ENCODE data around the gene WDR73. TPM values are rescaled to one million over a fixed set of nuclear protein-coding genes. Genes with fewer than 3 reads are reported as not detected.

Gene WDR73
- total RNA-seq, 6 donors from 2014 or later = 21.5 to 138 (median 35.8) TPM

GRCh38 chr15:84597296-84597695 is 56.8 kb downstream of the WDR73 start:
- DNase-seq (no peak), ATAC-seq (ENCODE audit: low FRiP score in 2 of 2) (no peak)
- no peaks in the 10 kb centered on the region for H3K27me3 ChIP-seq
- H3K9me3 ChIP-seq = no peaks in the 10 kb centered on the region
- H3K4me1 ChIP-seq = peaks cover 5 to 31% (median 19%) of the 10 kb centered on the region in 4 donors
- H3K4me3 ChIP-seq = no peak overlapping the region
- no peak overlapping the region for H3K27ac ChIP-seq
- no peaks in the 10 kb centered on the region for H3K36me3 ChIP-seq
- TF ChIP-seq POLR2A (IDR thresholded peaks at IDR 0.05) = no peak
- TF ChIP-seq CTCF (IDR thresholded peaks at IDR 0.05) = no peak
- no peak for TF ChIP-seq POLR2AphosphoS5 (IDR thresholded peaks at IDR 0.05)
- WGBS, 2 donors = 46 to 60% methylated on average over 3 of the region's 3 CpGs

- WGBS, 2 donors = 80% methylated on average over 2 of the region's 2 CpGs; no CpG with 5 or more reads in 1 of the 2 donors
- ATAC-seq (ENCODE audit: low FRiP score in 2 of 2) = peak in 1 of 2 donors; percentile 40
- peak in 1 of 2 donors; percentile 58 for DNase-seq
Measured at GRCh38 chr15:84595660-84596059, 58.4 kb downstream of the WDR73 start.

GRCh38 chr15:84594617-84595290 is 59.3 kb downstream of the WDR73 start:
- H3K27me3 ChIP-seq = no peaks in the 10 kb centered on the region
- no peak for TF ChIP-seq POLR2A (IDR thresholded peaks at IDR 0.05)
- TF ChIP-seq POLR2AphosphoS5 (IDR thresholded peaks at IDR 0.05) = no peak
- TF ChIP-seq EP300 (IDR thresholded peaks at IDR 0.05) = no peak
- no peak for DNase-seq
- H3K4me3 ChIP-seq = no peak overlapping the region
- WGBS, 2 donors = 53 to 85% methylated on average over 3 of the region's 3 CpGs
- no peaks in the 10 kb centered on the region for H3K9me3 ChIP-seq
- H3K4me1 ChIP-seq = peaks cover 0 to 21% (median 6%) of the 10 kb centered on the region in 4 donors
- H3K27ac ChIP-seq = no peak overlapping the region
- H3K36me3 ChIP-seq = no peaks in the 10 kb centered on the region
- no peak for ATAC-seq (ENCODE audit: low FRiP score in 2 of 2)

More at GRCh38 chr15:84595660-84596059, 58.4 kb downstream of the WDR73 start:
- Histone ChIP-seq H3K27ac (no peak overlapping the region), H3K9me3 (no peaks in the 10 kb centered on the region), H3K27me3 (no peaks in the 10 kb centered on the region), H3K4me1 (peaks cover 0 to 25% (median 10%) of the 10 kb centered on the region in 4 donors), H3K36me3 (no peaks in the 10 kb centered on the region), H3K4me3 (no peak overlapping the region)
- TF ChIP-seq CTCF (IDR thresholded peaks at IDR 0.05) = no peak
- no peak for TF ChIP-seq EP300 (IDR thresholded peaks at IDR 0.05)
- TF ChIP-seq POLR2A (IDR thresholded peaks at IDR 0.05) = no peak
- TF ChIP-seq POLR2AphosphoS5 (IDR thresholded peaks at IDR 0.05) = no peak

- H3K4me3 ChIP-seq = no peak overlapping the region
- ATAC-seq (ENCODE audit: low FRiP score in 2 of 2) = no peak
- 94 to 95% methylated on average over 1 of the region's 1 CpG for WGBS, 2 donors
Measured at GRCh38 chr15:84591815-84592214, 62.3 kb downstream of the WDR73 start.

GRCh38 chr15:84590406-84590805 is 63.7 kb downstream of the WDR73 start:
- 81 to 97% methylated on average over 2 of the region's 2 CpGs for WGBS, 2 donors
- no peak for ATAC-seq (ENCODE audit: low FRiP score in 2 of 2)

More at GRCh38 chr15:84591815-84592214, 62.3 kb downstream of the WDR73 start:
- no peaks in the 10 kb centered on the region for H3K27me3 ChIP-seq
- TF ChIP-seq EP300 (IDR thresholded peaks at IDR 0.05) (no peak), POLR2AphosphoS5 (IDR thresholded peaks at IDR 0.05) (no peak), POLR2A (IDR thresholded peaks at IDR 0.05) (no peak), CTCF (IDR thresholded peaks at IDR 0.05) (no peak)
- H3K9me3 ChIP-seq = no peaks in the 10 kb centered on the region
- no peak overlapping the region for H3K27ac ChIP-seq
- H3K4me1 ChIP-seq = peaks cover 0 to 18% (median 10%) of the 10 kb centered on the region in 4 donors
- H3K36me3 ChIP-seq = no peaks in the 10 kb centered on the region
- no peak for DNase-seq

More at GRCh38 chr15:84590406-84590805, 63.7 kb downstream of the WDR73 start:
- Histone ChIP-seq H3K9me3 (no peaks in the 10 kb centered on the region), H3K27ac (no peak overlapping the region), H3K36me3 (no peaks in the 10 kb centered on the region), H3K4me1 (peaks cover 0 to 10% (median 10%) of the 10 kb centered on the region in 4 donors), H3K27me3 (no peaks in the 10 kb centered on the region), H3K4me3 (no peak overlapping the region)
- TF ChIP-seq POLR2A (IDR thresholded peaks at IDR 0.05) (no peak), CTCF (IDR thresholded peaks at IDR 0.05) (no peak), EP300 (IDR thresholded peaks at IDR 0.05) (no peak), POLR2AphosphoS5 (IDR thresholded peaks at IDR 0.05) (no peak)
- DNase-seq = no peak

Other genes with a start within 250 kb of the WDR73 start
- gene ZSCAN2, start 53.3 kb downstream of the WDR73 start, total RNA-seq = 10 to 100 TPM in 1 of 6 donors, 1 to 10 TPM in 5; 4.1 to 11.0 (median 5.9) TPM
- gene NMB, start 3.9 kb upstream of the WDR73 start, total RNA-seq = 10 to 100 TPM in 1 of 6 donors, 1 to 10 TPM in 4, not detected in 1; 4.7 to 13.1 (median 5.7) TPM
- gene SEC11A, start 61.9 kb upstream of the WDR73 start, total RNA-seq = 100 to 1,000 TPM in 4 of 6 donors, 10 to 100 TPM in 2; 38.8 to 164 (median 116) TPM
- 10 to 100 TPM; 22.5 to 35.2 (median 26.7) TPM for gene ZNF592, start 94.3 kb upstream of the WDR73 start, total RNA-seq
- 10 to 100 TPM in 5 of 6 donors, 1 to 10 TPM in 1; 7.9 to 36.4 (median 13.0) TPM for gene ALPK3, start 163.1 kb upstream of the WDR73 start, total RNA-seq
- not detected for gene SLC28A1, start 230.4 kb upstream of the WDR73 start, total RNA-seq

Measured in upper lobe of left lung (tissue), 6 donors.